Keratinocyte (primary cell): ENCODE results near the gene POMT2. TPM values are rescaled to one million over a fixed set of nuclear protein-coding genes. Genes with fewer than 3 reads are reported as not detected.

ENCODE experiments used
- DNase-seq: peaks from one replicate; pipeline ENCODE4 v3.0.0-alpha.2; 2011; ENCODE audit warnings: low read depth, missing footprints, low spot score
- FAIRE-seq: peaks from 2 replicates; lab custom pipeline; 2011; peaks lifted over from hg19 to GRCh38; lab: Jason Lieb, UNC
- H2AFZ ChIP-seq: 2 replicates; pipeline ENCODE4 v1.6.0; 2012; ENCODE audit warnings: low read length, control low read depth, inconsistent platforms; ENCODE audit not compliant: control insufficient read depth
- H3K27ac ChIP-seq: 2 replicates; pipeline ENCODE4 v1.5.1; 2011; ENCODE audit warnings: low read length; ENCODE audit not compliant: control insufficient read depth, insufficient read depth
- H3K27me3 ChIP-seq: 3 replicates; pipeline ENCODE4 v1.6.0; 2011; ENCODE audit warnings: low read length; ENCODE audit not compliant: control insufficient read depth, insufficient read depth; ENCODE audit errors: extremely low read depth
- H3K36me3 ChIP-seq, 2 experiments: 2 replicates in 1 of 2; 3 replicates in 1 of 2; pipeline ENCODE4 v1.5.1; 2011; ENCODE audit warnings: low read length in 2 of 2, mild to moderate bottlenecking in 1 of 2; ENCODE audit not compliant: control insufficient read depth in 2 of 2, insufficient read depth in 2 of 2; ENCODE audit errors: extremely low read depth in 1 of 2
- H3K4me1 ChIP-seq: 3 replicates; pipeline ENCODE4 v1.5.1; 2011; ENCODE audit warnings: low read length; ENCODE audit not compliant: control insufficient read depth, insufficient read depth; ENCODE audit errors: extremely low read depth
- H3K4me2 ChIP-seq: 3 replicates; pipeline ENCODE4 v1.6.0; 2011; ENCODE audit warnings: low read depth, low read length; ENCODE audit not compliant: control insufficient read depth, insufficient read depth; ENCODE audit errors: extremely low read depth
- H3K4me3 ChIP-seq, 3 experiments: fragments of 200-600 bp in 1 of 3; sonication (generic) in 1 of 3; 2 replicates in 2 of 3; 3 replicates in 1 of 3; pipeline ENCODE4 v1.5.1; 2011 to 2016; ENCODE audit warnings: low read length in 3 of 3, mild to moderate bottlenecking in 3 of 3, control low read depth in 2 of 3, inconsistent platforms in 1 of 3, low read depth in 1 of 3, mixed read lengths in 1 of 3, mixed run types in 1 of 3, moderate library complexity in 1 of 3; ENCODE audit not compliant: control insufficient read depth in 2 of 3, insufficient read depth in 2 of 3; ENCODE audit errors: extremely low read depth in 1 of 3
- H3K79me2 ChIP-seq: 2 replicates; pipeline ENCODE4 v1.6.0; 2012; ENCODE audit warnings: low read length; ENCODE audit not compliant: control insufficient read depth, insufficient read depth
- H3K9ac ChIP-seq: 3 replicates; pipeline ENCODE4 v1.6.0; 2011; ENCODE audit warnings: low read length; ENCODE audit not compliant: control insufficient read depth, insufficient read depth; ENCODE audit errors: extremely low read depth
- H3K9me1 ChIP-seq: 3 replicates; pipeline ENCODE4 v1.6.0; 2011; ENCODE audit warnings: low read length; ENCODE audit not compliant: control insufficient read depth, insufficient read depth; ENCODE audit errors: extremely low read depth
- H3K9me3 ChIP-seq: 2 replicates; pipeline ENCODE4 v1.5.1; 2012; ENCODE audit warnings: low read depth, low read length; ENCODE audit not compliant: control insufficient read depth
- H4K20me1 ChIP-seq: 3 replicates; pipeline ENCODE4 v1.6.0; 2011; ENCODE audit warnings: low read length; ENCODE audit not compliant: control insufficient read depth, insufficient read depth; ENCODE audit errors: extremely low read depth
- CTCF ChIP-seq, 3 experiments: IDR thresholded peaks in 1 of 3; conservative IDR thresholded peaks in 1 of 3; optimal IDR thresholded peaks in 1 of 3; 2 replicates in 2 of 3; 3 replicates in 1 of 3; pipeline versions ENCODE3 to v1.5.1; 2011; ENCODE audit warnings: low read length in 3 of 3, mild to moderate bottlenecking in 3 of 3, moderate library complexity in 2 of 3, control low read depth in 1 of 3, inconsistent platforms in 1 of 3; ENCODE audit not compliant: insufficient read depth in 2 of 3; ENCODE audit errors: extremely low read depth in 1 of 3
- EZH2 ChIP-seq: IDR thresholded peaks from one replicate; pipeline ENCODE4 v1.6.1; 2012; ENCODE audit warnings: inconsistent platforms, mild to moderate bottlenecking, low read length, moderate library complexity
- dilution Hi-C: fragments of 300-500 bp; cut with MboI; formaldehyde crosslinking; loops from one replicate; pipeline ENCODE4 v1.7.0; 2020; ENCODE audit warnings: low sequenced_read_pairs; ENCODE audit not compliant: extremely low pct_ligation_motif_present
- polyA plus RNA-seq, 5 experiments: library from polyadenylated mRNA; depleted of rRNA in 3 of 5; stranded (reverse) in 3 of 5; stranded (forward) in 1 of 5; unstranded in 1 of 5; fragments of >200 nt; gene quantifications; 1 replicate in 1 of 5; 2 replicates in 3 of 5; 3 replicates in 1 of 5; pipeline versions ENCODE4 v1.2.1 to v1.2.3, GENCODE V29; 2011 to 2012; ENCODE audit warnings: missing spikeins in 2 of 5, low read depth in 1 of 5, low replicate concordance in 1 of 5

POMT2 gene
- polyA plus RNA-seq, 1 donor (not counting 4 experiments of a cell fraction or from before 2014, with no cell fraction given), result 21.1 TPM

GRCh38 chr14:77346495-77346894, 25.8 kb upstream of the POMT2 start:
- H2AFZ ChIP-seq, result no peak overlapping the region
- H3K79me2 ChIP-seq, result no peaks in the 10 kb centered on the region
- H3K9me1 ChIP-seq, result no peaks in the 10 kb centered on the region
- no peaks in the 10 kb centered on the region for H3K9me3 ChIP-seq
- dilution Hi-C loops, result no loop called here
- peaks cover 2 to 9% of the 10 kb centered on the region in 2 experiments for H3K36me3 ChIP-seq
- H3K27me3 ChIP-seq, result no peaks in the 10 kb centered on the region
- DNase-seq (no peak), FAIRE-seq (no peak)
- H3K27ac ChIP-seq, result no peak overlapping the region
- no peak overlapping the region for H3K4me2 ChIP-seq
- H3K4me1 ChIP-seq, result no peaks in the 10 kb centered on the region
- H3K4me3 ChIP-seq, result no peak overlapping the region
- no peak overlapping the region for H3K9ac ChIP-seq
- TF ChIP-seq CTCF (optimal IDR thresholded peaks at IDR 0.05 in 1 of 3, IDR thresholded peaks at IDR 0.05 in 1 of 3, conservative IDR thresholded peaks at IDR 0.05 in 1 of 3; ENCODE audit: extremely low read depth in 1 of 3, insufficient read depth in 2 of 3, low read length in 3 of 3) (no peak), EZH2 (no peak)
- H4K20me1 ChIP-seq, result no peaks in the 10 kb centered on the region

GRCh38 chr14:77344377-77344996, 23.8 kb upstream of the POMT2 start:
- DNase-seq (no peak), FAIRE-seq (no peak)
- TF ChIP-seq CTCF (optimal IDR thresholded peaks at IDR 0.05 in 1 of 3, IDR thresholded peaks at IDR 0.05 in 1 of 3, conservative IDR thresholded peaks at IDR 0.05 in 1 of 3; ENCODE audit: extremely low read depth in 1 of 3, insufficient read depth in 2 of 3, low read length in 3 of 3) (no peak), EZH2 (no peak)

More at GRCh38 chr14:77344377-77344996, 23.8 kb upstream of the POMT2 start:
- Histone ChIP-seq H4K20me1 (no peaks in the 10 kb centered on the region), H3K9me3 (no peaks in the 10 kb centered on the region), H3K27me3 (no peaks in the 10 kb centered on the region), H2AFZ (no peak overlapping the region), H3K4me2 (no peak overlapping the region), H3K9me1 (no peaks in the 10 kb centered on the region), H3K27ac (no peak overlapping the region), H3K4me3 (no peak overlapping the region), H3K4me1 (no peaks in the 10 kb centered on the region), H3K9ac (no peak overlapping the region), H3K36me3 (peaks cover 2 to 18% of the 10 kb centered on the region in 2 experiments), H3K79me2 (no peaks in the 10 kb centered on the region)
- dilution Hi-C loops, result no loop called here
